Measurements from ENCODE around the gene FASLG.

DNA sequence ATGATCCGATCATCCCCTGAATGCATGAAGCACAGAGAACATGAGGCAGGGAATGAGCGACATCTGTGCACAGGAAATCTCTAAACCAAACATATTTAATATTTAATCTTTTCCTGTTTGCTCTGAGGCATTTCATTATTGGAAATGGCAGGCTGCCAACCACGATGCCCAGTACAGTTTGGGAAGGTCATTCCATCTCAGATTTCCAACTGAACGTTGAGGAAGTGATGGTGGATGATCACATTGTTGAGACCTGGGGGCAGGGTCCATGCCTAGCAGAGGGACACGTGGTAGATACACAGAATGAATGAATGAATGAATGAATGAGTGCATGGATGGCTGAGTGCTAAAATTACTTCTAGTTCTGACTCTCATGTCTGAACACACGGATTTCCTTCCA, 15.9 kb upstream of the FASLG start:
- TF ChIP-seq, protein P1, sequence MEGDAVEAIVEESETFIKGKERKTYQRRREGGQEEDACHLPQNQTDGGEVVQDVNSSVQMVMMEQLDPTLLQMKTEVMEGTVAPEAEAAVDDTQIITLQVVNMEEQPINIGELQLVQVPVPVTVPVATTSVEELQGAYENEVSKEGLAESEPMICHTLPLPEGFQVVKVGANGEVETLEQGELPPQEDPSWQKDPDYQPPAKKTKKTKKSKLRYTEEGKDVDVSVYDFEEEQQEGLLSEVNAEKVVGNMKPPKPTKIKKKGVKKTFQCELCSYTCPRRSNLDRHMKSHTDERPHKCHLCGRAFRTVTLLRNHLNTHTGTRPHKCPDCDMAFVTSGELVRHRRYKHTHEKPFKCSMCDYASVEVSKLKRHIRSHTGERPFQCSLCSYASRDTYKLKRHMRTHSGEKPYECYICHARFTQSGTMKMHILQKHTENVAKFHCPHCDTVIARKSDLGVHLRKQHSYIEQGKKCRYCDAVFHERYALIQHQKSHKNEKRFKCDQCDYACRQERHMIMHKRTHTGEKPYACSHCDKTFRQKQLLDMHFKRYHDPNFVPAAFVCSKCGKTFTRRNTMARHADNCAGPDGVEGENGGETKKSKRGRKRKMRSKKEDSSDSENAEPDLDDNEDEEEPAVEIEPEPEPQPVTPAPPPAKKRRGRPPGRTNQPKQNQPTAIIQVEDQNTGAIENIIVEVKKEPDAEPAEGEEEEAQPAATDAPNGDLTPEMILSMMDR (IDR thresholded peaks at IDR 0.05): no peak
- TF ChIP-seq POLR2AphosphoS5 (IDR thresholded peaks at IDR 0.05) (no peak), EP300 (IDR thresholded peaks at IDR 0.05; ENCODE audit: low read depth) (no peak)
